Measurements from ENCODE around the gene SOX12.
"Not testable (repeated sequence)": the region's sequence is repeated elsewhere in the genome, so short reads cannot be mapped to it uniquely, and the experiment has no call there.

SOX12 gene

GRCh38 chr20:362271-363254 lies 37.2 kb downstream of the SOX12 start:
- no peak for DNase-seq (ENCODE audit: low spot score)

GRCh38 chr20:363319-364078 lies 38.1 kb downstream of the SOX12 start:
- no peak for DNase-seq (ENCODE audit: low spot score)

GRCh38 chr20:364905-365794 lies 39.8 kb downstream of the SOX12 start:
- no peak for DNase-seq (ENCODE audit: low spot score)

- no peak for DNase-seq (ENCODE audit: low spot score)
Measured at GRCh38 chr20:366041-366718, 40.8 kb downstream of the SOX12 start.

- no peak for DNase-seq (ENCODE audit: low spot score)
Measured at GRCh38 chr20:366719-367485, 41.5 kb downstream of the SOX12 start.

- DNase-seq (ENCODE audit: low spot score): no peak
Measured at GRCh38 chr20:367486-367887, 42.1 kb downstream of the SOX12 start.

GRCh38 chr20:368915-369314 lies 43.6 kb downstream of the SOX12 start:
- no peak for DNase-seq (ENCODE audit: low spot score)

- DNase-seq (ENCODE audit: low spot score): no peak
Measured at GRCh38 chr20:370151-370600, 44.8 kb downstream of the SOX12 start.

- no peak for DNase-seq (ENCODE audit: low spot score)
Measured at GRCh38 chr20:370977-371754, 45.8 kb downstream of the SOX12 start.

GRCh38 chr20:371755-372542 lies 46.6 kb downstream of the SOX12 start:
- no peak for DNase-seq (ENCODE audit: low spot score)

- not testable (repeated sequence) for DNase-seq (ENCODE audit: low spot score)
Measured at GRCh38 chr20:372543-373082, 47.3 kb downstream of the SOX12 start.

GRCh38 chr20:373171-373890 lies 48.0 kb downstream of the SOX12 start:
- no peak for DNase-seq (ENCODE audit: low spot score)

GRCh38 chr20:375265-375889 lies 50.0 kb downstream of the SOX12 start:
- no peak for DNase-seq (ENCODE audit: low spot score)

- no peak for DNase-seq (ENCODE audit: low spot score)
Measured at GRCh38 chr20:376089-376488, 50.7 kb downstream of the SOX12 start.

GRCh38 chr20:376750-377149 lies 51.4 kb downstream of the SOX12 start:
- no peak for DNase-seq (ENCODE audit: low spot score)

GRCh38 chr20:377578-377977 lies 52.2 kb downstream of the SOX12 start:
- DNase-seq (ENCODE audit: low spot score): not testable (repeated sequence)

GRCh38 chr20:378961-379336 lies 53.6 kb downstream of the SOX12 start:
- DNase-seq (ENCODE audit: low spot score): no peak
